HG03039 (cell line): ENCODE data around the gene TTLL11.

Experiments
- ATAC-seq: cut with Tn5 transposase; IDR thresholded peaks from one replicate; pipeline ENCODE4 v1.9.1; 2021; ENCODE audit warnings: mild to moderate bottlenecking, moderate library complexity; ENCODE audit not compliant: unreplicated experiment

Gene TTLL11

DNA sequence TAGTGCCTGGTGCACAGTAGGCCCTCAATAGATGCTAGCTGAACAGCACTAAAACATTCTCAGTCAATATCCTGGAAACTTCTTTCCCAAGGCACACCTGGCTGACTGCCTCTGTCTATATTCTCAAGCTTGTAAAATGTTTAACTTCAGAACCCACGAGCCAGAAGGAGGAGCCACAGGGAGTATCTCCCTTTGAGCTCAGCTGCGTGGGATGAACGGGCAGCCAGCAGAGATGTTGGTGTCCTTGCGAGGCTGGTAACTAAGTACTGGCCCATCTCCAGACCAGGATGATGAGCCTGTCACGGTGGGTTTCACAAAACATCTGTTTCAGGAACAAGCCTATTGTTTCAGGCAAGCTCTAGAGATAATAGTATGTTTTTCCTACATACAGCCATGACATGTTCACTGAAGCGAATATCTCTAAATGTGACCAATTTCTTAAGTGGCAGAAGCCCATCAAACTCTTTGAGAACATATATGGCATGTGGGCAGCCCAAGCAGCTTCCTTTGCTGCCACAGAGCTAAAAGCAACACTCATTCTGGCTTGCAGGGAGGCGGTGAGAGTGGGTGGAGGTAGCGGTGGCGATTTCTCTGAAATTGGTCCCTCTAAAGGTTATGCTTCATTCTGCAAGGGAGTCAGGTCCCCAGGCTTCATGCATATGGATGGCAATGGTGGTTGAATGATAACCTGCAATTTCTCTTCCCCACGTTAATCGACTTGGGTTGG, 206.2 kb downstream of the TTLL11 start:
- ATAC-seq, result no peak

- ATAC-seq, result no peak
These were observed 207.7 kb downstream of the TTLL11 start for GRCh38 chr9:121885345-121885901.

- no peak for ATAC-seq
These were observed 209.0 kb downstream of the TTLL11 start for GRCh38 chr9:121884057-121884541.

GRCh38 chr9:121883281-121884056, 209.6 kb downstream of the TTLL11 start:
- no peak for ATAC-seq

DNA sequence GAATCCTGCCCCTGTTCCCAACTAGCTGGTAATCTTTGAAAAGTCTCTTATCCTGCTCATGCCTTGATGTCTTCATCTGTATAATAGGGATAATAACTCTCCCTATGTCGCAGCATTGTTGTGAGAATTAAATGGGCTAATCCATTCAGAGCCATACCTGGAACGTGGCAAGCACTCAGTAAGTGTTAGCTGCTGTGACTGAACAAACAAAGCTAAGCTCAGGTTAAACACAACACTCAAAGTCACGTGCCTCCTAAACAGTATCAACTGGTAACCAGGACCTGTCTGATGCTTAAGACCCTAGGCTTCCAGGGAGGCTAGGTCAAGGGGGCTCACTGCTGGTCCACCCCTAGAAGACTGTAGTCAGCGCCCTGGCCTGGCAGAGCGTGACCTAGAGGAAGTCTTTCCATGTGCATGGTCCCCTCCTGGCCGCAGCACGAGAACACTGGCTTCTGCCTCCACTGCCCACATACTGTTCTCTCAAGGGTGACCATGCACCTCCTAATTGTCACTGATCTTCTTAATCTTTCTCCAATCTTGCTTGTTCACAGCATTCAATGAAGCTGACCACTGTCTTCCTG, 211.1 kb downstream of the TTLL11 start:
- no peak for ATAC-seq

DNA sequence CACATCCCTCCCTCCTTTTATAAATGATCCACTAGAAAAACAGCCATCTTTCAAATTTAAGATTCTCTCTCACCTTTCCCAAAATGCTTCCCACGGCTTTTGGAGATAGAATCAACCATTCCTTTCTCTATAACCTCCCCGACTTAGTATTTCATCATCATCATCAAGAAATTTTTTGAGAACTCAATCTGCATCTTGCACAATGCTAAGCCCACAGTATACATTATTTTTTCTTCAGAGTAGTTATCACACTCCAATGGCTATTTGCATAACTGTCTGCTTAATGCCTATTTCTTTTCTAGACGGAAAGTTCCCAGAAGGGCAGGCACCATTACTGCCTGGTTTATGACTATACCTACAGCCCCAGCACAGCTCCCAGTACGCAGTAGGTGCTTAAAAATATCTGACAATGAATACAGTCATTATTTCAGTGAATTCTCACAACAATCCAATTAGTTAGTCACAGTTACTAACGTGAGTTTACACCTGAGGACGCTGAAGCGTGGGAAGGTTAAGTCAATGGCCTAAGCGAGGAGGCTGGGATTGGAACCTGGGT, 212.7 kb downstream of the TTLL11 start:
- no peak for ATAC-seq

- ATAC-seq, result no peak
These were observed 214.8 kb downstream of the TTLL11 start for GRCh38 chr9:121878271-121878822.

DNA sequence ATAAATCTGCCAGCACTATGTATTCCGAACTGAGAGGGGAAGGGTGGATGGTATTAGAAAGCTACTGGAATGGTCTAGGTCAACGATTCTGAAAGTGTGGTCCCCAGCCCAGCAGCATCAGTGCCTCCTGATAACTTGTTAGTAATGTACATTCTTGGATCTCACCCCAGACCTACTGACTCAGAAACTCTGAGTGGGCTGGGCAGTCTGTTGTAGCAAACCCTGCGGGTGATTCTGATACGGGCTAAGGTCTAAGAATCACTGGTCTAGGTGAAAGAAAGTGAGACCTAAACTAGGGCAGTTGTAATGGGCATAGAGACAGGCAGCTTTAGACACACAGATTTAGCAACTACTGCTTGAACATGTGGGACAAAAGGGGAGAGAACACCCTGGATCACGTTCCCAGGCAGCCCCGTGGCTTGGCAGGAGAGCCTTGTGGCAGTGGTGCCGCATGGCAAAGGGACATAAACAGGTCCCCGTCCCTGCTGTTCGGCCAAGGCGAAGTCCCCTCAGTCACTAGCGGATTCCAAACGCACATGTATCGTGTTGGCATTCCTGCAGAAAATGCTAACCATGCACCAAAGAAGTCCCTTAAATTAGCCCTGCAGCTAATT, 216.3 kb downstream of the TTLL11 start:
- no peak for ATAC-seq

DNA sequence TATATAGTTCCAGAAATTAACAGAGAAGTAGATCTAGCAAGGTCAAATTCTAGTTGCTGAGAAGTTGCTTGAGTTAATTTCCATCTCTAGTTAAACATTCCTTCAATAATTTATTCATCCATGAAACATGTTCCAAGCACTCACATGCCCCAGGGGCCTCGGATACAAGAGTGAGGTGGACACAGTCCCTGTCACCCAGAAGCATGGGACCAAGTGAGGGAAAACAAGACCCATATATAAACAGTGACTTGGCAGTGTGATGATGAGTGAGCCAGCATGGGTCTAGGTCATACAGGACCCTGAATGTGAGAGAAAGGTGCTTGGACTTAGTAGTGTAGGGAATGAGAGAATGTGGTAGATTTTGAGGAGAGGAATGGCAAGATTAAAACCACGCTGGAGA, 216.9 kb downstream of the TTLL11 start:
- no peak for ATAC-seq

DNA sequence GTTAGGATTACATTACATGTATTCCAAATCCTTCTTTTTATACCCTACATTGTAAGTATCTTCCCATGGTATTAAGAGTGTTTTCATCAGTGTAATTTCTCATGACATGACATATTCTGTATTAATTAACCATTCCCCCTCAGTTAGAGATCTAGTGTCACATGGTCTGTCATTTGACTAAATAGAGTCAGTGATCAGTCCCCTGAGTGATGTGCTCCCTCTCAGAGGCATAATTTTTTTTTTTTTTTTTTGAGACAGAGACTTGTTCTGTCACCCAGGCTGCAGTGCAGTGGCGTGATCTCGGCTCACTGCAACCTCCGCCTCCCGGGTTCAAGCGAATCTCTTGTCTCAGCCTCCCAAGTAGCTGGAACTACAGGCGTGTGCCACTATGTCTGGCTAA, 218.6 kb downstream of the TTLL11 start:
- ATAC-seq, result no peak

- ATAC-seq, result no peak
These were observed 221.6 kb downstream of the TTLL11 start for GRCh38 chr9:121871431-121872025.

- no peak for ATAC-seq
These were observed 222.8 kb downstream of the TTLL11 start for GRCh38 chr9:121870271-121870670.

GRCh38 chr9:121868626-121869025, 224.5 kb downstream of the TTLL11 start:
- no peak for ATAC-seq

GRCh38 chr9:121866927-121867326, 226.2 kb downstream of the TTLL11 start:
- no peak for ATAC-seq

DNA sequence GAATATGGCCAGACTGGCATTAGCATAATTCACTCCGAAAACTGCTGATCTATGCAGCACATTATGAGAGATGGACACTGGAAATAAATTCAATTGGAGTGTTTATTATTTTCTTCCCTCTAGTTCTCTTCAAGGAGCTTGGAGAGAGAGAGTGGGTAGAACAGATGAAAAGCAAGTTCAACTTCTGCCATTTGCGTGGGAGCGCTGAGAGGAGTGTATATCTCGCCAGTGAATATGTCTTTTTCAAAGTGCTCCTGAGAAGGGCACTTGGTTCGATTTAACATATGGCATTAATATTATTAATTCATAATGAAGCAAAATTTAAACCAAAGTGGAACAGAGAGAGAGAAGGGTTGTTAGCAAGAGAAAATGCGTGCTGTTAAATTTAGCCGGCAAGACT, 227.2 kb downstream of the TTLL11 start:
- no peak for ATAC-seq

DNA sequence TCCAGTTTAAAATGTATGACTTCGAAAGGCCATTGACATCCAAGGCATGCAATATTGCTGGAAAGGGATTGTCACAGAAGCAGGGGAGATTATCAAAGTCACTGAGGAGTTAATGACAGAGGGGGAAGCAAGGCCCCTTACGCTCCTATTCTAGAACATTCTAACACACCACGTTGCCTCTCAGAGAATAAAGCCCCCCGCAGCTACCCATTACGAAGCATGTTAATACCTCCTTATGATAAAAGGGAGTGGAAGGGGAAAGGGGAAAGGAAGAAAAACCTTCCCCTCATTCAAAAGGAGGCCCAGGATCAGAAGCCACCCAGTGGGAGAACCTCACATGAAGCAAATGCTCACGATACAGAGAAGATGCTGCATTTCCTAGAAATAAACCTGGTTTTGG, 228.0 kb downstream of the TTLL11 start:
- no peak for ATAC-seq

- no peak for ATAC-seq
These were observed 229.2 kb downstream of the TTLL11 start for GRCh38 chr9:121863955-121864354.

DNA sequence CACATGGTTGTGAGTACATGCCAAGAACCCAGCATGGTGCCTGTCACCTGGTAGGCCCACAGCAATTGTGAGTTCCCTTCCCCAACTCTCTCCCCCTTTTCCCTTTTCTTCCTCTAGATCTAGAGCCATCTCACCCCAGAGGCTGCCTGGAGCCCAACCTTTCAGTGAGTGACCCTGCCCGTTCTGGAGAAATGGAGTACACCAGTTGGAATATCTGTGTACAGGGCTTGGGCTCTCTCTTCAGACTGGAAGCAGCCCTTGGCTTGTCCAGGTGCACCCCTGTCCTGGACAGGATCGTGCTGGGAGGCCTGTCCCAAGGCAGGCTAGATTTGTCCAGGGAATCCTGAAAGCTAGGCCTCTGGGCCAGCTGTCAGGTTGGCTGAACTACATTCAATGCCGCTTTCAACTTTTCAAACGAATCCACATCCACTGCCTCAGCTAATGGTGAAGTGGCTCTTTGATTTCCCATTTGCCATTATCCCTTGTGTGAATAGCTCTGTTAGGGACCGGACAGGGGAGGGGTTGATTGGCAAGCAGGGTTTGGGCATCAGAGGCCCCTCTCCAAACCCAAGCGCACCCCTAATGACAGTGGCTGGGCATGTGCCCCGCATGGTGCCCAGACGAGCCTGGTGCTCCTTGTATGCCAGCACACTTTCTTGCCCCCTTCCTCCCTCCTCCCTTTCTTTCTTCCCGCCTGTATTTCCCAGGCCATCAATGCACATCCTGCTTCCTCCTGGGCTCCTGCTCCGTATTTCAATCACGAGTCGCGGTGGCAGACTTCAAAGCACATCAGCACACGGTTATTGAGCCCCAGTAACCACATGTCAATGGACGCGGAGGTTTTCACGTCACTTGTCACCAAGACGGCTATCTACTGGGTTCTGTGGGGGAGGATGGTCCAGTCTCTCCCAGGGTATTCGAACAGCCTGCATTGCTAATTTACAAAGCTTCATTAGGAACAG, 230.5 kb downstream of the TTLL11 start:
- no peak for ATAC-seq
